ENCODE measurements around the gene CNPPD1.
A peak's percentile ranks its signal among the peaks of the same experiment; 100 is the strongest.

CNPPD1 gene

DNA sequence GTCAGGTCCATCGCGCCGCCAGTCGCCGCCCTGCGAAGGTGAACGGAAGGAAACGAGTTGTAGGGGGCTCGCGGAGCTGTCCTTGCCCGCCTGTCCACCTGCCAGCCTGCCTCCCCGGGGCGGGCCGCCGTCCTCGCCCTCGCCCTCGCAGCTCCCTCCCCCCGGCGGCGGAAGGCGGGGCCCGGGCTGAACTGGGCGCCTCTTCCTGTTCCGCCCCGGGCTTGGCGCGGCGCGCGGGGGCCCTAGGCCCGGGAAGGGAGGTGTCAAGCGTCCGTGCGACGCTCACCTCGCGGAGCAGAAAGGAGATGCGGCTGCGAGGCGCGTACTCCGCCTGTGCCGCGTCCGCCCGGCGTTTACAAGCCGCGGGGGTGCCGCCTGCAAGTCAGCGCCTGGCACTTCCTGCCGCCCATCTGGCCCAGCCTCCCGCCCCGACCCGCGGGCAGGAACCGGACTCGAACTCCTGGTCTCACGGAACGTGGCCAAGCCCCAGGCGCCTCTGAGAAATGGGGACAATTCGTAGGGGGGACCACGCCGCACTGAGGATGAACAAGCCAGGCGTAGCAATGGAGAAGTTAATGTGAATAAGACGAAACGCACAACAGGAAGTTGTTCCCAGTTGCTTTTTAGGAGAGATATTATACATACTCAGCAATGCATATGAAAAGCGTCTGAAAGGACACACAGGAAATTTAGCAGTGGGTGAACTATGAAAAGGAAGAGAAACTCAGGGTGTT is at the start of gene CNPPD1:
Gene CNPPD1 (minus strand): TSS at position 108 of the 734 bp plus-strand sequence. CDS start 97 bp downstream, at position 11.
- DNase-seq: peak; percentile 87 to 89

GRCh38 chr2:219225350-219225749 is 48.6 kb upstream of the CNPPD1 start:
- no peak for DNase-seq

DNA sequence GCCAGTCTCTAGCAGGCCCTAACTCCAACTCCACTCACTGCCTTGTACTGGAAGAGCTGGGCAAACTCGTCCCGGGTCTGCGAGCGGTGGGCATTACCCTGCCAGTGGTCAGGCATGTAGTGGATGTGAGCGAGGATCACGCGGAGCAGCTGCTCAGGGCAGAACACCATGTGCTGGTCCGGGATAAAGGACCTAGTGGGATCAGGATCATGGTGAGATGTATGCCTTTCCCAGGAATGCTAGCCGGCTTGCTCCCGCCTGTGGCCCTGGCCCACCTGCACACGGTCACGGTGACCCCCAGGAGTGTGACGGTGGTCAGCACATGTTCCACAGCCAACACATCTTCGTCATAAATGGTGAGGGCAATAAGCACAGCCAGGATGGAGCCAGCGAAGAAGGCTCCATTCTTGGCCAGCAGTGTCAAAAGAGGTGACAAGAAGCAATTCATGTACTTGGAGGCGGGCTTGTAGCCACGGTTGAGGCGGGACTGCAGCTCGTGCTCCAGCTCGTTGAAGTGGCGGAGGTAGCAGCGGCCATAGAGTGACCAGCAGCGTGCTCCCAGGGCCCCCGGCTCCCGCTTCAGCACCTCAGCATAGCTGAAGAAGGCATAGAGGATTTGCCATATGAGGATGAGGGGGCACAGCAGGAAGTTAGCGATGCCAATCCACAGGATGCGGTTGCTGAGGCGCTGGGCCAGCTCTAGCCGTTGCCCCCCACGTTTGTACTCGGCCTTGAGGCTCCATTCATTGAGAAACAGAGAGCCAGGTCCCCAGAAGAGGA is 47.3 kb upstream of the CNPPD1 start:
- no peak for DNase-seq

DNA sequence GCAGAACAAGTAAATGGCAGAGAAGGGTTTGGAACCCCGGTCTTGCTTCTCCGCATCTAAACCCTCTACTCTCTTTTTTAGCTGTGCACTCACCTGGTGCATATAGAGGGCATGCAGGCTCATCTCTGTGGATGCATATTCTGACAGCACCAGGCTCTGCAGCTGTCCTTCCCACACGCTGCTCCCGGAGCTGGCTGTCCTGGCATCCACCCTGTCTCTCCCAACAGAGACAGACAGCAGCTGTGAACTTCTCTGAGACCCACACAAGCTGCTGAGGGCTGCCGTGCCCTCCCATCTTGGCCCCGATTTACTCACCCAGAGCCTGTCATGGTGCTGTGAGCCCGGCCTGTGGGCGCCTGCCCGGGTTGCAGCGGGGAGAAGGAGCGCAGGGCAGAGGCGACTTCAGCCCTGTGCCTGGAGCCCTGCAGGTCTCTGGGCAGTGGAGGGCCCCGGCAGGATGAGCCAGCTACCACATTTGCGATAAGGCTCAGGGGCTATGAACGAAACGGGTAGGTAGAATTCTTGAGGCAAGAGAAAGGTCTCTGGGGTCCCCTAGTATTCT is 45.3 kb upstream of the CNPPD1 start:
- DNase-seq: no peak

DNA sequence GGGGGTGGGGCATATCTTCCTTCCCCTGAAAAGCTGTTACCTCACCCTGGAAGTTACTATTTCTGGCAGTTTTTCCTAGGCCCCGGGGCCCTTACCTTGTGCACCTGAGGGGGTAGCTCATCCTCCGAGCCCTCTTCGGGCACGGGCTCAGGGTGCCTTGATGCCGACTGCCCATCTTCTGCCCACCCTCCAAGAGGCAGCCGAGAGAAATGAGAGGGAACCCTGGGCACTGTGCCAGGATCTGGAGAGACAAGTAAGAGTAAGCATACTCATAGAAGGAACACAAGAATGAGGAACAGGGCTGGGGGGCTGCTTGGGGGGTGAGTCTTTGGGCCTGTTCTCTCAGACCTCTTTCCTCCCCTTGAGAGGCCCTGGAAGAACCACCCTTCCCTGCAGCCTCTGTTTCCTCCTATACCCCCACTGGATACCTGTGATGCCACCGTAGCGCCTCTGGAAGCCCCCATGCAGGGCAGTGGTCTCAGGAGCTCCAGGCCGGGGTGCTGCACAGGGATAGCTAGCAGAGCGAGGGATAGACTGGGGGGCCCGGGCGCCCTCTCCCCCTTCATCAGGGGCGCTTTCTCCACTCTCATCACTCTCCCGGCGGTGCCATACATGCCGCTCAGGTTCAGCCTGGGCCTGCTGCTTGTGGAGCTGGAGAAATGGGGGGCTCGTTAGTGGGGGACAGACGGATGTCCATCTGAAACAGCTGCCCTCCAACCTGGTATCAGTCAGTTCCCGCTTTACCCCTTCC is 44.1 kb upstream of the CNPPD1 start:
- DNase-seq: no peak

GRCh38 chr2:219219784-219220532 is 43.2 kb upstream of the CNPPD1 start:
- DNase-seq: no peak

- DNase-seq: peak; percentile 90 to 91
Observed at GRCh38 chr2:219218732-219219701, 42.3 kb upstream of the CNPPD1 start, which contains the start of gene ABCB6. TSS of gene ABCB6 (minus strand) at chr2:219218958. CDS start at chr2:219218673, 285 bp downstream.

- DNase-seq: peak; percentile 20 to 35
Observed at GRCh38 chr2:219218217-219218731, 41.5 kb upstream of the CNPPD1 start.

DNA sequence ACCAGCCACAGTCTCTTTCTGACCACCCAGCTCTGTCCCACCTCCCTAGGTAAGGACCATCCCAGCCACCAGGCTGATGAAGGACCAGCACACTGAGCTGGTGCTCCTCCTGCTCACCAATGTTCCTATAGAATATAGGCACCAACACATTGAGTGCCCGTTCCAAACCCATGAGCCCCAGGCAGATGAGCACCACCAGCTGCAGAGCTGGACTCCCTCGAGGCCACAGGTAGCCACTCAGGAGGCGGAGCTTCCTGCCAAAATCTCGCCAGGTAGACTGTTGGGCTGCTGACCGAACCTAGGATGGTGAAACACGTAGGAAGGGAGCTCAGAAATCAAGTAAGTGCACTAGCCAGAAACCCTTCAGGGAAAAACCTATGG is 39.8 kb upstream of the CNPPD1 start:
- DNase-seq: no peak

DNA sequence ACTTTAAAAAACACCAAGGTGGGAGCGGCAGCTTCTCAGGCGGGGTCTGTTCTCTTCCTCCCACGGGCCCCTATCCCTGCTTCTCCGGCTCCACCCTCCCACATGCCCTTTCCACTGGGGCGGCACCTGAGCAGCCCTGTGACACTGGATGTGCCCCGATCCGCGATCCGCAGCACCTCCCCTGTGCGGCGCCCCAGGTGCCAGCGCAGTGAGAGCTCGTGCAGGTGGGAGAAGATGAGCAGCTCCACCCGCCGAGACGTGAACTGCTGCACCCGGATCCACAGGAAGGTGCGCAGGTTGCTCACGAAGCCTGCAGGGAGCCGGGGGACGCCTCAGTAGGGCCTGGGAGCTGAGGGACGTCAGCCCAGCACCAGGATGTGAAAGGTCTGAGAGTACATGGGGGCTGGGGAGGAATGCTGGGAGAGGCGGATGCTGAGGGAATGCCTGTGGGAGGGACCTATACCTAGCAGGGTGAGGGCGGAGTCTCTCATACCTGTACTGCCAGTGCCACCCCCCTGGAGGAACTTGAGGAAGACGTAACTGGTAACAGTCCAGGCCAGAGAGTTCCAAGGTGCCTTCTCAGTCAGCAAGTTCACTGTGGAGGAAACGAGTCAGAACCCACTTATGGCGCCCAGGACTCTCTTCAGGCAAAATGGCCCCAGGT is 39.3 kb upstream of the CNPPD1 start:
- DNase-seq: no peak

DNA sequence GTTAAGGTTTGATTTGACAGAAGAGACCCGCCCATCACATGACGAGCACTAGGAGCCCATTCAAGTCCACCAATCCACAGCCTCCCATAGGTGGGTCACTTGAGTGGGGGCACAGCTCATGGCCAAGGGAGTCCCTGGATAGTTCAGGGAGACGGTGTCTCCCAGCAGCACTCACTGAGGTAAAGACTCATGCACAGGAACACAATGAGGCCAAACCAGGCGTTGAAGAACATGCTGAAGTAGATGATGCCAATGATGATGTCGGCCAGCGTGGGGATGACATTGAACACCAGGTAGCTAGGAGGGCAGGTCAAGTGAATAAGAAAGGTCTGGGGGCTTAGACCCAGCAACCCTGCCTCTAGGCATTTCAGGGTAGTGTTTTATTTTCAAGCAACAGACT is 38.1 kb upstream of the CNPPD1 start:
- no peak for DNase-seq

DNA sequence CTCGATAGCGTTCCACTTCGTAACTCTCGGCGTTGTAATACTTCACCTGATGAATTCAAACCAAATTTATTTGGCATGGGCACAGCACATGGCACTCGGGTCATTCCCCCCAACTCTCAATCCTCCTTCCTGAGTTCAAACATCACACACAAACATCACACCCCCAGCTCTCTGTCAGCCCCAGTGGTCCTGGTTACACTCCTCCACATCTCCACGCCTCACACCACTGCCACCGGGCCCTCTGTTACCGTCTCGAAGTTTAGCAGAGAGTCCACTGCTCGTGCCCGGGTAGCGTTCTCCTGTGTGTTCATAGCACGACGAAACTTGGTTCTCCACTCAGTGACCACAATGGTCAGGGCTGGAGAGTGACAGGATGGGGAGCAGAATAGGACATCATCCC is 37.4 kb upstream of the CNPPD1 start:
- no peak for DNase-seq

- DNase-seq: no peak
Observed at GRCh38 chr2:219213486-219214071, 36.9 kb upstream of the CNPPD1 start.

DNA sequence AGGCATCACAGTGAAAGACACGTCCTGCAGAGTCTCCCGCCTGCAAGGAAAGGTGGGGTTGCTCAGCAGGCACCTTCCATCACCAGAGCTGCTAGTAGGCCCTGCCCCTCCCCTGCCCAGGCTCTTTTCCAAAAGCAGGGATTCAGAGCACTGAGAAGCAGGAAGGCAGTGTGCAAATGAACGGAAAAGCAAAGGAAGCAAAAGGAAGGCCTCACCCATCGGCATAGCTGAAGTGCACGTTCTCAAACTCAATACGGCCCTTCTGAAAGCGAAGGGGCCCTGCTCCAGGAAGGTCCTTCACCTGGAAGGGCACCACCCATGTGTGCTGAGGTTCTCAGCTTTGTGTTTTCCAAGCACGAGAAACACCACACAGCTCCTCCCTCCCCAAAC is 36.3 kb upstream of the CNPPD1 start:
- DNase-seq: no peak

- DNase-seq: no peak
Observed at GRCh38 chr2:219210886-219211362, 34.2 kb upstream of the CNPPD1 start.

GRCh38 chr2:219210196-219210885 is 33.6 kb upstream of the CNPPD1 start:
- DNase-seq: no peak

- DNase-seq: no peak
Observed at GRCh38 chr2:219209236-219210195, 32.8 kb upstream of the CNPPD1 start.
